Thyroid gland (tissue), 4 donors: ENCODE data around the gene SIM2. TPM values are rescaled to one million over a fixed set of nuclear protein-coding genes. Genes with fewer than 3 reads are reported as not detected.

Experiments used
- DNase-seq, 2 donors: peaks; one replicate each; pipeline ENCODE4 v3.0.0-alpha.2; 2019
- H3K27ac ChIP-seq, 3 donors: fragments of 200-600 bp; sonication (generic); 1 replicate in 2 of 3; 2 replicates in 1 of 3; pipeline ENCODE4 v1.5.1; 2016 to 2019; ENCODE audit warnings: mild to moderate bottlenecking in 1 of 3, moderate library complexity in 1 of 3
- H3K27me3 ChIP-seq: fragments of 200-600 bp; sonication (generic); one replicate; pipeline ENCODE4 v1.5.1; 2019
- H3K36me3 ChIP-seq, 2 donors: fragments of 200-600 bp; sonication (generic); one replicate each; pipeline ENCODE4 v1.5.1; 2016 to 2019
- H3K4me1 ChIP-seq, 2 donors: fragments of 200-600 bp; sonication (generic); one replicate each; pipeline ENCODE4 v1.5.1; 2017 to 2019
- H3K4me3 ChIP-seq, 3 donors: fragments of 200-600 bp; sonication (generic); replicated peaks in 1 of 3; 1 replicate in 2 of 3; 2 replicates in 1 of 3; pipeline ENCODE4 v1.5.1; 2016; ENCODE audit warnings: mild to moderate bottlenecking in 1 of 3
- H3K9me3 ChIP-seq: fragments of 200-600 bp; sonication (generic); one replicate; pipeline ENCODE4 v1.5.1; 2017
- CTCF ChIP-seq, 6 experiments: fragments of 200-600 bp in 3 of 6; fragments of 450-650 bp in 3 of 6; sonication (generic) in 3 of 6; IDR thresholded peaks; one replicate each; pipeline ENCODE4 v1.5.1; 2016 to 2019; ENCODE audit warnings: antibody characterized with exemption in 6 of 6, mild to moderate bottlenecking in 2 of 6, inconsistent platforms in 1 of 6, moderate library complexity in 1 of 6
- POLR2A ChIP-seq, 2 donors: fragments of 450-650 bp; IDR thresholded peaks; one replicate each; pipeline ENCODE4 v1.6.1; 2017; ENCODE audit warnings: antibody characterized with exemption in 2 of 2, mild to moderate bottlenecking in 2 of 2, moderate library complexity in 1 of 2
- WGBS, 2 donors: methylation state at CpG; one replicate each; pipeline ENCODE4 v1.1.5; 2017; 5-methylcytosine and 5-hydroxymethylcytosine counted together
- intact Hi-C: fragments of 100-400 bp; cut with DNase I; formaldehyde crosslinking; loops from one replicate; pipeline ENCODE4 v1.15.1; 2023
- total RNA-seq, 4 donors: library from RNA; depleted of rRNA; stranded (reverse); fragments of >200 nt; gene quantifications; one replicate each; pipeline ENCODE4 v1.2.3, GENCODE V29; 2016

SIM2 gene
- total RNA-seq, 4 donors from 2014 or later, result not detected

- H3K9me3 ChIP-seq, result no peaks in the 10 kb centered on the region
- H3K27me3 ChIP-seq, result no peaks in the 10 kb centered on the region
- intact Hi-C loops, result no loop called here
- WGBS, 2 donors, result 76 to 87% methylated on average over 3 of the region's 3 CpGs
- H3K27ac ChIP-seq, result no peak overlapping the region
- H3K4me1 ChIP-seq, result no peaks in the 10 kb centered on the region
- H3K36me3 ChIP-seq, result no peaks in the 10 kb centered on the region
- TF ChIP-seq CTCF (IDR thresholded peaks at IDR 0.05) (no peak), POLR2A (IDR thresholded peaks at IDR 0.05) (no peak)
- no peak overlapping the region for H3K4me3 ChIP-seq
- no peak for DNase-seq
These were observed 25.7 kb downstream of the SIM2 start for GRCh38 chr21:36724660-36725059.

GRCh38 chr21:36725793-36726386 lies 27.0 kb downstream of the SIM2 start:
- DNase-seq, result no peak
- intact Hi-C loops, result no loop called here
- TF ChIP-seq CTCF (IDR thresholded peaks at IDR 0.05) (no peak), POLR2A (IDR thresholded peaks at IDR 0.05) (no peak)
- Histone ChIP-seq H3K27me3 (no peaks in the 10 kb centered on the region), H3K4me1 (no peaks in the 10 kb centered on the region), H3K4me3 (no peak overlapping the region), H3K9me3 (no peaks in the 10 kb centered on the region), H3K27ac (no peak overlapping the region), H3K36me3 (no peaks in the 10 kb centered on the region)
- 90 to 93% methylated on average over 8 of the region's 12 CpGs for WGBS, 2 donors

- 84 to 87% methylated on average over 6 of the region's 6 CpGs for WGBS, 2 donors
- intact Hi-C loops, result no loop called here
- Histone ChIP-seq H3K27ac (no peak overlapping the region), H3K4me1 (no peaks in the 10 kb centered on the region), H3K36me3 (no peaks in the 10 kb centered on the region), H3K4me3 (no peak overlapping the region), H3K27me3 (no peaks in the 10 kb centered on the region), H3K9me3 (no peaks in the 10 kb centered on the region)
- no peak for DNase-seq
- no peak for TF ChIP-seq CTCF (IDR thresholded peaks at IDR 0.05)
- no peak for TF ChIP-seq POLR2A (IDR thresholded peaks at IDR 0.05)
These were observed 29.0 kb downstream of the SIM2 start for GRCh38 chr21:36727866-36728265.

GRCh38 chr21:36728371-36729111 lies 29.6 kb downstream of the SIM2 start:
- H3K27me3 ChIP-seq, result no peaks in the 10 kb centered on the region
- no peak for DNase-seq
- WGBS, 2 donors, result 82 to 86% methylated on average over 13 to 14 of the region's 14 CpGs

More at GRCh38 chr21:36728371-36729111, 29.6 kb downstream of the SIM2 start:
- intact Hi-C loops, result no loop called here
- no peaks in the 10 kb centered on the region for H3K9me3 ChIP-seq
- H3K4me1 ChIP-seq, result no peaks in the 10 kb centered on the region
- TF ChIP-seq POLR2A (IDR thresholded peaks at IDR 0.05) (no peak), CTCF (IDR thresholded peaks at IDR 0.05) (no peak)
- H3K4me3 ChIP-seq, result no peak overlapping the region
- H3K36me3 ChIP-seq, result no peaks in the 10 kb centered on the region
- H3K27ac ChIP-seq, result no peak overlapping the region
